GM19238 (cell line): ENCODE results near the gene MCM9.

Source experiments
- DNase-seq: peaks from one replicate; pipeline ENCODE4 v3.0.0; 2011; ENCODE audit warnings: low spot score; ENCODE audit not compliant: insufficient read length

Gene MCM9

GRCh38 chr6:118934461-118935330 lies at the start of gene MCM9:
TSS of gene MCM9 (minus strand) at chr6:118935159. CDS start at chr6:118931723, 3,436 bp downstream.
- peak; percentile 92 for DNase-seq

- DNase-seq = no peak
Measured at GRCh38 chr6:118984342-118984741, 49.4 kb upstream of the MCM9 start.

GRCh38 chr6:118982575-118982911 lies 47.6 kb upstream of the MCM9 start:
- no peak for DNase-seq

- no peak for DNase-seq
Measured at GRCh38 chr6:118981884-118982574, 47.1 kb upstream of the MCM9 start.

- no peak for DNase-seq
Measured at GRCh38 chr6:118980063-118980462, 45.1 kb upstream of the MCM9 start.

- no peak for DNase-seq
Measured at GRCh38 chr6:118974790-118975189, 39.8 kb upstream of the MCM9 start.

- DNase-seq = no peak
Measured at GRCh38 chr6:118971682-118972081, 36.7 kb upstream of the MCM9 start.

GRCh38 chr6:118970866-118971265 lies 35.9 kb upstream of the MCM9 start:
- DNase-seq = no peak

- no peak for DNase-seq
Measured at GRCh38 chr6:118968416-118968815, 33.5 kb upstream of the MCM9 start.

GRCh38 chr6:118967239-118967638 lies 32.3 kb upstream of the MCM9 start:
- DNase-seq = no peak

- no peak for DNase-seq
Measured at GRCh38 chr6:118965843-118966370, 30.9 kb upstream of the MCM9 start.

- DNase-seq = no peak
Measured at GRCh38 chr6:118965371-118965770, 30.4 kb upstream of the MCM9 start.

- DNase-seq = no peak
Measured at GRCh38 chr6:118963003-118963402, 28.0 kb upstream of the MCM9 start.

- DNase-seq = no peak
Measured at GRCh38 chr6:118959903-118960302, 24.9 kb upstream of the MCM9 start.

- DNase-seq = no peak
Measured at GRCh38 chr6:118953391-118953790, 18.4 kb upstream of the MCM9 start.

- no peak for DNase-seq
Measured at GRCh38 chr6:118952683-118953082, 17.7 kb upstream of the MCM9 start.

GRCh38 chr6:118945217-118945616 lies 10.3 kb upstream of the MCM9 start:
- DNase-seq = no peak

GRCh38 chr6:118940770-118941169 lies 5.8 kb upstream of the MCM9 start:
- DNase-seq = no peak

- no peak for DNase-seq
Measured at GRCh38 chr6:118939683-118940082, 4.7 kb upstream of the MCM9 start.

- no peak for DNase-seq
Measured at GRCh38 chr6:118935978-118936703, 1.2 kb upstream of the MCM9 start.

GRCh38 chr6:118935331-118935668 lies 341 bp upstream of the MCM9 start:
- no peak for DNase-seq

- DNase-seq = no peak
Measured at GRCh38 chr6:118933855-118934460, 1.0 kb downstream of the MCM9 start.
